HuH-7.5 (cell line): Measurements from ENCODE around the gene ABLIM1.

Experiments used
- DNase-seq: peaks from one replicate; pipeline ENCODE4 v3.0.0; 2011; ENCODE audit warnings: low spot score

Gene ABLIM1

GRCh38 chr10:114623661-114624294 lies 34.3 kb downstream of the ABLIM1 start:
- no peak for DNase-seq

GRCh38 chr10:114623155-114623554 lies 34.9 kb downstream of the ABLIM1 start:
- no peak for DNase-seq

GRCh38 chr10:114618722-114619121 lies 39.4 kb downstream of the ABLIM1 start:
- no peak for DNase-seq

GRCh38 chr10:114616516-114616915 lies 41.6 kb downstream of the ABLIM1 start:
- DNase-seq = no peak

- DNase-seq = no peak
Observed at GRCh38 chr10:114616103-114616502, 42.0 kb downstream of the ABLIM1 start.

- DNase-seq = no peak
Observed at GRCh38 chr10:114615600-114616007, 42.5 kb downstream of the ABLIM1 start.

- no peak for DNase-seq
Observed at GRCh38 chr10:114613237-114613979, 44.7 kb downstream of the ABLIM1 start.

GRCh38 chr10:114611617-114612016 lies 46.5 kb downstream of the ABLIM1 start:
- DNase-seq = no peak

- DNase-seq = no peak
Observed at GRCh38 chr10:114609518-114610426, 48.3 kb downstream of the ABLIM1 start.

- DNase-seq = no peak
Observed at GRCh38 chr10:114607358-114607998, 50.6 kb downstream of the ABLIM1 start.

GRCh38 chr10:114605155-114605797 lies 52.8 kb downstream of the ABLIM1 start:
- no peak for DNase-seq

GRCh38 chr10:114604357-114605130 lies 53.5 kb downstream of the ABLIM1 start:
- DNase-seq = no peak

GRCh38 chr10:114603948-114604347 lies 54.1 kb downstream of the ABLIM1 start:
- no peak for DNase-seq

- no peak for DNase-seq
Observed at GRCh38 chr10:114603303-114603702, 54.8 kb downstream of the ABLIM1 start.

GRCh38 chr10:114600057-114600456 lies 58.0 kb downstream of the ABLIM1 start:
- no peak for DNase-seq

GRCh38 chr10:114596793-114597192 lies 61.3 kb downstream of the ABLIM1 start:
- no peak for DNase-seq

- no peak for DNase-seq
Observed at GRCh38 chr10:114593816-114594468, 64.1 kb downstream of the ABLIM1 start.

- no peak for DNase-seq
Observed at GRCh38 chr10:114593240-114593792, 64.8 kb downstream of the ABLIM1 start.

- DNase-seq = no peak
Observed at GRCh38 chr10:114590993-114591392, 67.1 kb downstream of the ABLIM1 start.

- no peak for DNase-seq
Observed at GRCh38 chr10:114584419-114584818, 73.7 kb downstream of the ABLIM1 start.
